AG09319 (cell line): Measurements from ENCODE around the gene RASD1.

Source experiments
- DNase-seq: peaks from one replicate; pipeline ENCODE4 v3.0.0-alpha.2; 2010; ENCODE audit warnings: low read depth; ENCODE audit errors: extremely low read depth
- CTCF ChIP-seq: IDR thresholded peaks from 2 replicates; pipeline ENCODE4 v1.5.1; 2011; ENCODE audit warnings: low read depth, mild to moderate bottlenecking, inconsistent platforms, low read length, moderate library complexity

The RASD1 gene

DNA sequence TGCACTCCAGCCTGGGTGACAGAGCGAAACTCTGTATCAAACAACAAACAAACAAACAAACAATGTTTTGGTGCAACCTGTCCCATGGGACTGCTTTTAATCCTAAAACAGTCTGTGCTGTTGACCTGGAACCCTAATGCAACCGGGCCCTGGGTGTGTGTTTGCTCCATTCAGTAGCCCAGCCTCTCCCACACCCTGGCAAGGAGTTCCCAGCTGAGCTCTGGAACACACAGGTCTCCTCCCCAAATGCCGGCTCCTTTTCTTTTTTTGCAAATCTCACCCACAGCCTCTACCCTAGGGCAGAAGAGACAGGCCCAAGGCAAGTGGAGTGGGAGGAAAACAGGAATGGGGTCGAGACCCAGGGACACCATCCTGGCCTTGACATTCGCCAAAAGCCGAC, 29.8 kb upstream of the RASD1 start:
- DNase-seq: no peak
- no peak for TF ChIP-seq CTCF

DNA sequence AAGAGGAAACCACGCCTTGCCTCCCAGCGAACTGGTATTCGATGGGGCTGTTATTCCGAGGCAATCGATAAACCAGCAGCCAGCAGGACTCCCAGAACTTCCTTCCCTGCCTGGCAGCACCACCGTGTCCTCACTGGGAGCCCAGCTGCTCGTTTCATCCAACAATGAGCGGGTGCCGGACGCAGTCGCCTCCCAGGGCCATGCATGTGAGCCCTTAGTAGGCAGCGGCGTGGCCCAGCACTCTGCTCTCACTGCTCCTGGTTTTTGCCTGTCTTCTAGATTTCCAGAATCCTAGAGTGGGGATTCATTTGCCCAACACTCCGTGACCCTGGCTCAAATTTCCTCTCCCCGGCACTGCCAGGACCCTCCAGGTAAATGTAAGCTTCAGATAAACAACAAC, 29.1 kb upstream of the RASD1 start:
- no peak for TF ChIP-seq CTCF
- DNase-seq: no peak

DNA sequence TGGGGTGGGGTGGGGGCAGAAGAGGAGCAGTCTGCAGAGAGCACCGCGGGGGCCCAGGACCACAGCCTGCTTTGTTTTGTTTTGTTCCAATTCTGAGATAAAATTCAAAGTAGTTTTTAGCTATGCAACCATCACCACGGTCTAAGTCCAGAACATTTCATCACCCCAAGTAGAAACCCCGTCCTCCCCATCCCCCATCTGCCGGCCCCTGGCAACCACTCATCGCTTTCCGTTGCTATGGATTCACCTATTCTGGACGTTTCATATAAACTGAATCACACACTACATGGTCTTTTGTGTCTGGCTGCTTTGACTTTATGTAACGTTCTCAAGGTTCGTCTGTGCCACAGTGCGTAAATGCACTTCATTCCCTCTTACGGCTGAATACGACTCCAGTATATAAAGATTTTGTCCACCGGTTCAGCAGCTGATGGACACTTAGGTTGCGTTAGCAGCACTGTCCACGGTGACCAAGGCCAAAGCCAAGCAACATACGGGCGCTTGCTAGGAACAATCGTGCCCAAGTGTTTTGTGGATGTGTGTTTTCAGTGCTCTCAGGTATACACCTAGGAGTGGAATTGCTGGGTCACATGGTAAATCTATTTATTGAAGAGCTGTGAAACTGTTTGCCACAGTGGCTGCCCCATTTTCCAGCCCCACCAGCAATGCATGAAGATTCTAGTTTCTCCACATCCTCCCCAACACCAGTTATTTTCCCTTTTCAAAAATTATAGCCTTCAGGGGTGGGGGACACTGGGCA, 27.7 kb upstream of the RASD1 start:
- no peak for TF ChIP-seq CTCF
- DNase-seq: no peak

DNA sequence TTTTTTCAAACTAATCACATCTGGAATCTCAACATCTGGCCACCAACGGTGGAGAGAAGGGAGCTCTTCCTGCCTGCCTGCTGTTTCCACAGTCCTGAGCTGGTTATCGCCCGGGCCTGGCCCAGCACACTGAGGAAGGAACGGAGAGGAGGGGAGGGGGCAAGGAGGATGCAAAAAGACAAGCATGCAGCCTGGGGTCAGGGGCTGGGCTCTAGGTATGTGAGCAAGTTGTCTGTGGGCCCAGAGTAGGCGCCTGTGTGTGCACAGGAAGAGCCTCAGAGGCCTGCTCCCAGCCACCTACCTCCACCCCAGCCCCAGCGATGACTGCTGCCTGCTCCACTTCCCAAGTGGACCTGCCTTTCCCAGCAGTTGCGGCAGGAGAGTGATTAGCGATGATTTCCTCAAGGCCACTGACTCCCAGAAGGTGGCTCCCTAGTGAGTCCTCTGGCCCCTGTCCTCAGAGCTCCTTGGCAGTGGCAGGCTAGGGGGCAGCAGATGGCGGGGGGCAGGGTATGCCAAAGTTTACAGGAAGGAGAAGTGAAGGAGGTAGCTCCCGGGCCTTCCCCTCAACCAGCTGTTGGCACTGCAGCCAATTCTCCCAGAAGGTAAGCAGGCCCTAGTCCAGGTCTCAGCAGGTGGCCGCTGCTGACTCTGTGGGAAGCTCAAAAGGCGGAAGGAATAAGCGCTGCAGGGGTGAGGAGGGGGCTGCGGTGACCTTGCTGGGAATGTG, 27.0 kb upstream of the RASD1 start:
- DNase-seq: no peak
- TF ChIP-seq CTCF: no peak

- no peak for TF ChIP-seq CTCF
- DNase-seq: no peak
Observed at GRCh38 chr17:17520599-17521232, 24.5 kb upstream of the RASD1 start.

DNA sequence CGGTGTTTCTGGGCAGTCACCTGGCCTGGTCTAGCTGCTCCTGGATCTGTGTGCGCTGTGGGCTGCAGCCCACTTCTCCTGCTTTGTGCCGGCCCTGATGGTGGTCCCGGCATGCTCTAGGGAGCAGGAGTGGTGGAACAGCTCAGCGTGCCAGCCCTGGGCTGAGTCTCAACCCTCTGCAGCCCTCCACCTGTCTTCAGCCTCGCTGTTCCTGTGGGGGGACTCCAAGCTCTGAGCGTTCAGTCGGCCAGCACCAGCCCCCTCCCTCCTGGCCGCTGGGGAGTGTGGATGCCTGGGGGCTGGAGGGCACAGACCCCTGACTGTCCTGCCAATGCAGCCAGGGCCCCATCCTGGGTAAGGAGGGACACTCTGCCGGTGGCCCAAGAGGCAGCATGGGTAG, 23.7 kb upstream of the RASD1 start:
- TF ChIP-seq CTCF: no peak
- no peak for DNase-seq

DNA sequence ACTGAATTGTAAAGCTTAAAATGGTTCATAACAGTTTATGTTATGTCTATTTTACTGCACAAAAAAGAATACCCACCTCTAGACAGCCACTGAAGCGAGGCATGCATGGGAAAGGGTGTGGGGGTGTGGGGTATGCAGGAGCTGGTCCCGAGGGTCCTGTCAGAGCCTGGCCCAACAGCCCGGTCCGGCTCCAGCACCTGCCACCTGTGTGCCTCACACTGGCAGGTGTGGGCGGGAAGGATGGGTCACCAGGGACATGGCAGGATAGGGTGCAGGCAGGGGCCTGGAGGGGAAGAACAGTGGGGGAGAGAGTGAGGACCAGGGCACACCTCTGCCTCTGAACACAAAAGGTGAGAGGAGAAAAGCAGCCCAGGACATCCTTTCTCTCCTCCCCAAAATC, 22.8 kb upstream of the RASD1 start:
- TF ChIP-seq CTCF: no peak
- DNase-seq: no peak
